Measurements from ENCODE around the gene SLC30A9. TPM values are rescaled to one million over a fixed set of nuclear protein-coding genes. Genes with fewer than 3 reads are reported as not detected.

The SLC30A9 gene
- total RNA-seq, 2 donors from 2014 or later: 43.5 to 63.3 TPM

- Histone ChIP-seq H3K36me3 (replicated peaks in 1 of 2; ENCODE audit: insufficient read depth in 1 of 2, low read depth in 2 of 2) (no peaks in the 10 kb centered on the region), H3K4me3 (no peak overlapping the region), H3K9me3 (no peaks in the 10 kb centered on the region), H3K27ac (no peak overlapping the region), H3K4me1 (no peaks in the 10 kb centered on the region), H3K27me3 (no peaks in the 10 kb centered on the region)
- DNase-seq (no peak), ATAC-seq (no peak)
- no peak for TF ChIP-seq CTCF (IDR thresholded peaks at IDR 0.05)
- TF ChIP-seq POLR2A (IDR thresholded peaks at IDR 0.05): no peak
- intact Hi-C loops (cut with DNase I): no loop called here
- 83 to 98% methylated on average over 6 of the region's 6 CpGs for WGBS, 2 donors
These were observed 98.1 kb downstream of the SLC30A9 start for GRCh38 chr4:42088386-42088785.

- TF ChIP-seq CTCF (IDR thresholded peaks at IDR 0.05) (no peak), POLR2A (IDR thresholded peaks at IDR 0.05) (no peak)
- H3K4me1 ChIP-seq: no peaks in the 10 kb centered on the region
- 83 to 85% methylated on average over 8 of the region's 8 CpGs for WGBS, 2 donors
- H3K9me3 ChIP-seq: no peaks in the 10 kb centered on the region
- intact Hi-C loops (cut with DNase I): no loop called here
- no peak overlapping the region for H3K4me3 ChIP-seq
- no peaks in the 10 kb centered on the region for H3K27me3 ChIP-seq
- no peaks in the 10 kb centered on the region for H3K36me3 ChIP-seq (replicated peaks in 1 of 2; ENCODE audit: insufficient read depth in 1 of 2, low read depth in 2 of 2)
- no peak overlapping the region for H3K27ac ChIP-seq
- no peak for ATAC-seq
- DNase-seq: no peak
These were observed 111.2 kb downstream of the SLC30A9 start for GRCh38 chr4:42101446-42101975.

- 31 to 44% methylated on average over 2 of the region's 2 CpGs for WGBS, 2 donors
- TF ChIP-seq POLR2A (IDR thresholded peaks at IDR 0.05) (no peak), CTCF (IDR thresholded peaks at IDR 0.05) (no peak)
- Histone ChIP-seq H3K4me1 (no peaks in the 10 kb centered on the region), H3K9me3 (no peaks in the 10 kb centered on the region), H3K36me3 (replicated peaks in 1 of 2; ENCODE audit: insufficient read depth in 1 of 2, low read depth in 2 of 2) (no peaks in the 10 kb centered on the region), H3K27me3 (no peaks in the 10 kb centered on the region), H3K27ac (no peak overlapping the region), H3K4me3 (no peak overlapping the region)
- DNase-seq (no peak), ATAC-seq (no peak)
- intact Hi-C loops (cut with DNase I): no loop called here
These were observed 114.2 kb downstream of the SLC30A9 start for GRCh38 chr4:42104521-42104920.

GRCh38 chr4:42112846-42113245 is 122.5 kb downstream of the SLC30A9 start:
- no peak for ATAC-seq

More at GRCh38 chr4:42112846-42113245, 122.5 kb downstream of the SLC30A9 start:
- WGBS, 2 donors: 46 to 54% methylated on average over 3 of the region's 3 CpGs
- Histone ChIP-seq H3K4me1 (no peaks in the 10 kb centered on the region), H3K4me3 (no peak overlapping the region), H3K27me3 (no peaks in the 10 kb centered on the region), H3K36me3 (replicated peaks in 1 of 2; ENCODE audit: insufficient read depth in 1 of 2, low read depth in 2 of 2) (no peaks in the 10 kb centered on the region), H3K9me3 (no peaks in the 10 kb centered on the region), H3K27ac (no peak overlapping the region)
- TF ChIP-seq CTCF (IDR thresholded peaks at IDR 0.05) (no peak), POLR2A (IDR thresholded peaks at IDR 0.05) (no peak)
- DNase-seq: no peak
- intact Hi-C loops (cut with DNase I): no loop called here
